IMR-90 (cell line): ENCODE results near the gene PIK3CB. TPM values are rescaled to one million over a fixed set of nuclear protein-coding genes. Genes with fewer than 3 reads are reported as not detected.

Source experiments
- ATAC-seq: fragments of 200-7000 bp; cut with Tn5 transposase; 2 replicates; pipeline ENCODE4 v1.9.1; 2020; ENCODE audit warnings: low read depth, mild to moderate bottlenecking, moderate library complexity
- BruUV-seq: library from RNA; stranded (reverse); fragments of 400-500 nt; replicated peaks from 2 replicates; lab custom pipeline; 2021; lab: Mats Ljungman, UMichigan
- CTCF ChIA-PET: fragments of 300-600 bp; formaldehyde crosslinking; extraction: SDS; loops from one replicate; lab custom pipeline; 2021; ENCODE audit warnings: antibody characterized with exemption; lab: Yijun Ruan, JAX
- POLR2A ChIA-PET: fragments of 300-600 bp; sonication (Branson Sonifier 250); formaldehyde crosslinking; loops from one replicate; lab custom pipeline; 2022; ENCODE audit warnings: antibody characterized with exemption; ENCODE audit not compliant: unreplicated experiment; lab: Charles Lee
- DNase-seq: peaks from one replicate; pipeline ENCODE4 v3.0.0; 2013
- H2AFZ ChIP-seq: replicated peaks from 2 replicates; pipeline ENCODE3; 2013; ENCODE audit warnings: low read length, mild to moderate bottlenecking; ENCODE audit not compliant: poor library complexity
- H2AK5ac ChIP-seq: 2 replicates; pipeline ENCODE4 v1.6.1; 2013; ENCODE audit warnings: low read depth, low read length, inconsistent platforms
- H2AK9ac ChIP-seq: replicated peaks from 2 replicates; pipeline ENCODE3; 2013; ENCODE audit warnings: mild to moderate bottlenecking, low read depth, low read length, moderate library complexity; ENCODE audit not compliant: poor library complexity
- H2BK120ac ChIP-seq: 2 replicates; pipeline ENCODE4 v1.6.1; 2013; ENCODE audit warnings: low read depth, low read length, inconsistent platforms
- H2BK15ac ChIP-seq: 3 replicates; pipeline ENCODE4 v1.6.1; 2013; ENCODE audit warnings: low read depth, low read length, inconsistent platforms
- H2BK20ac ChIP-seq: 2 replicates; pipeline ENCODE4 v1.6.1; 2013; ENCODE audit warnings: low read depth, mild to moderate bottlenecking, inconsistent platforms, low read length, moderate library complexity
- H2BK5ac ChIP-seq: 2 replicates; pipeline ENCODE4 v1.6.1; 2013; ENCODE audit warnings: mild to moderate bottlenecking, low read depth, low read length, inconsistent platforms; ENCODE audit not compliant: poor library complexity, severe bottlenecking
- H3K14ac ChIP-seq: replicated peaks from 2 replicates; pipeline ENCODE4 v1.6.1; 2013; ENCODE audit warnings: low read depth, low read length, inconsistent platforms
- H3K18ac ChIP-seq: 2 replicates; pipeline ENCODE4 v1.6.1; 2013; ENCODE audit warnings: low read depth, low read length, control low read depth
- H3K23ac ChIP-seq: 2 replicates; pipeline ENCODE4 v1.6.1; 2013; ENCODE audit warnings: low read depth, low read length, inconsistent platforms
- H3K27ac ChIP-seq: 2 replicates; pipeline ENCODE4 v1.5.1; 2013; ENCODE audit warnings: mild to moderate bottlenecking, control low read depth, low read length; ENCODE audit not compliant: insufficient read depth
- H3K27me3 ChIP-seq: 2 replicates; pipeline ENCODE4 v1.6.1; 2013; ENCODE audit warnings: low read length; ENCODE audit not compliant: control insufficient read depth, insufficient read depth
- H3K36me3 ChIP-seq: 2 replicates; pipeline ENCODE4 v1.6.1; 2013; ENCODE audit warnings: low read length, mixed read lengths; ENCODE audit not compliant: control insufficient read depth, insufficient read depth
- H3K4ac ChIP-seq: 2 replicates; pipeline ENCODE4 v1.6.1; 2013; ENCODE audit warnings: low read depth, low read length, inconsistent platforms
- H3K4me1 ChIP-seq: 2 replicates; pipeline ENCODE4 v1.6.1; 2013; ENCODE audit warnings: low read length, mixed read lengths; ENCODE audit not compliant: control insufficient read depth, insufficient read depth
- H3K4me2 ChIP-seq: 2 replicates; pipeline ENCODE4 v1.6.1; 2013; ENCODE audit warnings: low read depth, mild to moderate bottlenecking, control low read depth, low read length, moderate library complexity
- H3K4me3 ChIP-seq: 2 replicates; pipeline ENCODE4 v1.5.1; 2013; ENCODE audit warnings: low read depth, mild to moderate bottlenecking, control low read depth, low read length, moderate library complexity; ENCODE audit not compliant: insufficient read depth
- H3K56ac ChIP-seq: 2 replicates; pipeline ENCODE4 v1.6.1; 2013; ENCODE audit warnings: low read length, inconsistent platforms; ENCODE audit not compliant: insufficient read depth; ENCODE audit errors: extremely low read depth
- H3K79me1 ChIP-seq, 2 experiments: 2 replicates each; pipeline ENCODE4 v1.6.1; 2013; ENCODE audit warnings: low read length in 2 of 2, inconsistent platforms in 1 of 2, low read depth in 1 of 2
- H3K9ac ChIP-seq: 2 replicates; pipeline ENCODE4 v1.6.1; 2013; ENCODE audit warnings: low read depth, low read length, control low read depth
- H3K9me1 ChIP-seq: 2 replicates; pipeline ENCODE4 v1.6.1; 2013; ENCODE audit warnings: low read length, inconsistent platforms; ENCODE audit not compliant: insufficient read depth
- H3K9me3 ChIP-seq: 2 replicates; pipeline ENCODE4 v1.6.1; 2013; ENCODE audit warnings: low read length; ENCODE audit not compliant: control insufficient read depth, insufficient read depth
- H4K20me1 ChIP-seq: 2 replicates; pipeline ENCODE4 v1.6.1; 2013; ENCODE audit warnings: low read length, inconsistent platforms; ENCODE audit not compliant: insufficient read depth
- H4K5ac ChIP-seq: 2 replicates; pipeline ENCODE4 v1.6.1; 2013; ENCODE audit warnings: mild to moderate bottlenecking, low read depth, low read length, control low read depth
- H4K8ac ChIP-seq, 2 experiments: 2 replicates each; pipeline ENCODE4 v1.6.1; 2013; ENCODE audit warnings: low read depth in 2 of 2, low read length in 2 of 2, control low read depth in 1 of 2, inconsistent platforms in 1 of 2
- H4K91ac ChIP-seq: 2 replicates; pipeline ENCODE4 v1.6.1; 2013; ENCODE audit warnings: low read depth, low read length, inconsistent platforms; ENCODE audit not compliant: insufficient read depth
- BHLHE40 ChIP-seq: fragments of 150-350 bp; IDR thresholded peaks from 2 replicates; pipeline ENCODE4 v1.6.1; 2016; ENCODE audit warnings: mild to moderate bottlenecking, low read depth, low read length
- CEBPB ChIP-seq: IDR thresholded peaks from 2 replicates; pipeline ENCODE4 v1.6.1; 2012; ENCODE audit warnings: low read depth, low read length, improper control_type of control experiment
- CHD1 ChIP-seq: IDR thresholded peaks from 2 replicates; pipeline ENCODE4 v1.6.1; 2012; ENCODE audit warnings: low read depth, low read length, improper control_type of control experiment
- FOS ChIP-seq: fragments of 150-350 bp; IDR thresholded peaks from 2 replicates; pipeline ENCODE4 v1.6.1; 2016; ENCODE audit warnings: low read depth, low read length
- MAFK ChIP-seq: IDR thresholded peaks from 2 replicates; pipeline ENCODE4 v1.6.1; 2012; ENCODE audit warnings: low read depth, low read length, improper control_type of control experiment
- MAZ ChIP-seq: IDR thresholded peaks from 2 replicates; pipeline ENCODE4 v1.6.1; 2012; ENCODE audit warnings: low read depth, mild to moderate bottlenecking, low read length, improper control_type of control experiment, moderate library complexity, borderline replicate concordance
- MXI1 ChIP-seq: IDR thresholded peaks from 2 replicates; pipeline ENCODE4 v1.6.1; 2012; ENCODE audit warnings: low read depth, mild to moderate bottlenecking, low read length, moderate library complexity, borderline replicate concordance
- NFE2L2 ChIP-seq: fragments of 150-350 bp; IDR thresholded peaks from 2 replicates; pipeline ENCODE4 v1.6.1; 2016; ENCODE audit warnings: low read depth, mild to moderate bottlenecking, low read length
- POLR2A ChIP-seq: IDR thresholded peaks from 2 replicates; pipeline ENCODE4 v1.6.1; 2012; ENCODE audit warnings: mild to moderate bottlenecking, low read depth, low read length
- RAD21 ChIP-seq: IDR thresholded peaks from 2 replicates; pipeline ENCODE4 v1.6.1; 2012; ENCODE audit warnings: low read length, improper control_type of control experiment
- RCOR1 ChIP-seq: IDR thresholded peaks from 2 replicates; pipeline ENCODE4 v1.6.1; 2012; ENCODE audit warnings: mild to moderate bottlenecking, low read length, improper control_type of control experiment; ENCODE audit not compliant: insufficient replicate concordance
- RFX5 ChIP-seq: IDR thresholded peaks from 2 replicates; pipeline ENCODE4 v1.8.0; 2012; ENCODE audit warnings: low read depth, mild to moderate bottlenecking, low read length, moderate library complexity
- SMC3 ChIP-seq: fragments of 150-350 bp; IDR thresholded peaks from 2 replicates; pipeline ENCODE4 v1.6.1; 2016; ENCODE audit warnings: low read depth, mild to moderate bottlenecking, antibody characterized with exemption, low read length, moderate library complexity
- WGBS, 2 experiments: methylation state at CpG; one replicate each; pipeline versions ENCODE4 v1.1.5 to v1.1.7; 2013; ENCODE audit warnings: missing lambda C conversion rate in 2 of 2; ENCODE audit not compliant: insufficient read length in 1 of 2; ENCODE audit errors: extremely low coverage in 2 of 2; 5-methylcytosine and 5-hydroxymethylcytosine counted together
- dilution Hi-C: fragments of 300-500 bp; cut with HindIII; formaldehyde crosslinking; loops from one replicate; pipeline ENCODE4 v1.14.3; 2018; ENCODE audit warnings: low sequenced_read_pairs; ENCODE audit not compliant: unreplicated experiment
- in situ Hi-C: fragments of 300-500 bp; cut with MboI; formaldehyde crosslinking; loops from 3 replicates; pipeline ENCODE4 v1.14.3; 2019; ENCODE audit warnings: low sequenced_read_pairs, inconsistent platforms, mixed read lengths
- intact Hi-C: fragments of 100-400 bp; cut with micrococcal nuclease; formaldehyde crosslinking; loops from 2 replicates; pipeline ENCODE4 v1.10.0; 2022
- polyA plus RNA-seq, 3 experiments: library from polyadenylated mRNA; depleted of rRNA; stranded (reverse); fragments of >200 nt; gene quantifications; 2 replicates each; pipeline ENCODE4 v1.2.3, GENCODE V29; 2012; ENCODE audit warnings: low replicate concordance in 1 of 3
- total RNA-seq: library from RNA; depleted of rRNA; stranded (reverse); fragments of >200 nt; gene quantifications from 2 replicates; pipeline ENCODE4 v1.2.3, GENCODE V29; 2012
- TF ChIP-seq, protein P1 (sequence below): conservative IDR thresholded peaks from 2 replicates; pipeline ENCODE4 v1.5.1; 2012; ENCODE audit warnings: mild to moderate bottlenecking, low read depth, low read length, improper control_type of control experiment
- TF ChIP-seq, protein P2 (sequence below): fragments of 150-350 bp; IDR thresholded peaks from 2 replicates; pipeline ENCODE4 v1.6.1; 2017; ENCODE audit warnings: mild to moderate bottlenecking, antibody characterized with exemption, low read length, low read depth
- TF ChIP-seq, protein P3 (sequence below): fragments of 150-350 bp; IDR thresholded peaks from 2 replicates; pipeline ENCODE4 v1.6.1; 2016; ENCODE audit warnings: low read depth, mild to moderate bottlenecking, low read length, moderate library complexity, borderline replicate concordance

The PIK3CB gene
- total and polyA plus RNA-seq, 2 of the 4 experiments (the other 2 are of a cell fraction), result 6.3 to 6.8 TPM

DNA sequence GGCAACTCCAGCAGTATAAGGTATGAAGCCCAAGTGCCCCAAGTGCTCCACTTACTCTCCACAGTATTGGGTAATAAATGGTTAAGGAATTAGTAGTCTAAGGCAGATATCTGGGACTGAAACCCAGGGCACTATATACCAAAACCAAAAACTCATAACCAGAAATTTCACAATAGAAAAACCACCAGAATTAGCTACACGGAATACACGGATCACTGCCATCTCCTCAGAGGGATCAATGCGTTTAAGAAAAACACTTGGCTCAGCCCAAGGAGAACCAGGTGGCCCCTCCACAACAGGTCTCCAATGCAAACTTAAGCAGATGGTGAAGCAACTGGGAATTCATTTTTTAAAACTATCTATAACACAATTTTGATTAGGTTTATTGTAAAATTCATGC lies 142.6 kb downstream of the PIK3CB start:
- no peak overlapping the region for H3K9ac ChIP-seq
- no peaks in the 10 kb centered on the region for H3K9me1 ChIP-seq
- H2BK15ac ChIP-seq, result no peak overlapping the region
- BruUV-seq, result no TSS peak
- no peak overlapping the region for H3K18ac ChIP-seq
- H3K4ac ChIP-seq, result no peak overlapping the region
- ChIA-PET CTCF (no interaction called here), POLR2A (no interaction called here)
- in situ Hi-C loops, result loop anchor here (25.0 kb wide), 1 partner anchor 645 kb away; the partner anchor contains the start of gene MRPS22
- H2BK20ac ChIP-seq, result no peak overlapping the region
- dilution Hi-C loops, result no loop called here
- H3K56ac ChIP-seq, result no peak overlapping the region
- TF ChIP-seq CEBPB, result no peak
- TF ChIP-seq MAFK, result no peak
- TF ChIP-seq RCOR1, result no peak
- TF ChIP-seq RFX5, result no peak
- TF ChIP-seq RAD21, result no peak
- TF ChIP-seq MXI1, result no peak
- TF ChIP-seq FOS, result no peak
- TF ChIP-seq SMC3, result no peak
- TF ChIP-seq, protein P1, sequence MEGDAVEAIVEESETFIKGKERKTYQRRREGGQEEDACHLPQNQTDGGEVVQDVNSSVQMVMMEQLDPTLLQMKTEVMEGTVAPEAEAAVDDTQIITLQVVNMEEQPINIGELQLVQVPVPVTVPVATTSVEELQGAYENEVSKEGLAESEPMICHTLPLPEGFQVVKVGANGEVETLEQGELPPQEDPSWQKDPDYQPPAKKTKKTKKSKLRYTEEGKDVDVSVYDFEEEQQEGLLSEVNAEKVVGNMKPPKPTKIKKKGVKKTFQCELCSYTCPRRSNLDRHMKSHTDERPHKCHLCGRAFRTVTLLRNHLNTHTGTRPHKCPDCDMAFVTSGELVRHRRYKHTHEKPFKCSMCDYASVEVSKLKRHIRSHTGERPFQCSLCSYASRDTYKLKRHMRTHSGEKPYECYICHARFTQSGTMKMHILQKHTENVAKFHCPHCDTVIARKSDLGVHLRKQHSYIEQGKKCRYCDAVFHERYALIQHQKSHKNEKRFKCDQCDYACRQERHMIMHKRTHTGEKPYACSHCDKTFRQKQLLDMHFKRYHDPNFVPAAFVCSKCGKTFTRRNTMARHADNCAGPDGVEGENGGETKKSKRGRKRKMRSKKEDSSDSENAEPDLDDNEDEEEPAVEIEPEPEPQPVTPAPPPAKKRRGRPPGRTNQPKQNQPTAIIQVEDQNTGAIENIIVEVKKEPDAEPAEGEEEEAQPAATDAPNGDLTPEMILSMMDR, result no peak
- no peak for TF ChIP-seq CHD1
- no peak for TF ChIP-seq POLR2A
- no peak for TF ChIP-seq NFE2L2
- no peak for TF ChIP-seq BHLHE40
- TF ChIP-seq, protein P2, sequence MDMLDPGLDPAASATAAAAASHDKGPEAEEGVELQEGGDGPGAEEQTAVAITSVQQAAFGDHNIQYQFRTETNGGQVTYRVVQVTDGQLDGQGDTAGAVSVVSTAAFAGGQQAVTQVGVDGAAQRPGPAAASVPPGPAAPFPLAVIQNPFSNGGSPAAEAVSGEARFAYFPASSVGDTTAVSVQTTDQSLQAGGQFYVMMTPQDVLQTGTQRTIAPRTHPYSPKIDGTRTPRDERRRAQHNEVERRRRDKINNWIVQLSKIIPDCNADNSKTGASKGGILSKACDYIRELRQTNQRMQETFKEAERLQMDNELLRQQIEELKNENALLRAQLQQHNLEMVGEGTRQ, result no peak
- TF ChIP-seq MAZ, result no peak
- TF ChIP-seq, protein P3, sequence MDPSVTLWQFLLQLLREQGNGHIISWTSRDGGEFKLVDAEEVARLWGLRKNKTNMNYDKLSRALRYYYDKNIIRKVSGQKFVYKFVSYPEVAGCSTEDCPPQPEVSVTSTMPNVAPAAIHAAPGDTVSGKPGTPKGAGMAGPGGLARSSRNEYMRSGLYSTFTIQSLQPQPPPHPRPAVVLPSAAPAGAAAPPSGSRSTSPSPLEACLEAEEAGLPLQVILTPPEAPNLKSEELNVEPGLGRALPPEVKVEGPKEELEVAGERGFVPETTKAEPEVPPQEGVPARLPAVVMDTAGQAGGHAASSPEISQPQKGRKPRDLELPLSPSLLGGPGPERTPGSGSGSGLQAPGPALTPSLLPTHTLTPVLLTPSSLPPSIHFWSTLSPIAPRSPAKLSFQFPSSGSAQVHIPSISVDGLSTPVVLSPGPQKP, result no peak
- H3K27ac ChIP-seq, result no peak overlapping the region
- WGBS, 2 experiments, result no CpG with 5 or more reads among the region's 3 CpGs
- H3K14ac ChIP-seq, result no peak overlapping the region
- intact Hi-C loops, result loop anchor here (5.0 to 10.0 kb wide), 3 partner anchors 85 to 633 kb away; partner anchors contain the start of genes FAIM and PIK3CB
- H3K36me3 ChIP-seq, result no peaks in the 10 kb centered on the region
- no peak overlapping the region; the same call in 1 of the 2 replicates for H4K91ac ChIP-seq
- no peak for ATAC-seq
- H2AK9ac ChIP-seq, result no peak overlapping the region
- H3K9me3 ChIP-seq, result no peaks in the 10 kb centered on the region
- H3K23ac ChIP-seq, result no peak overlapping the region
- H4K8ac ChIP-seq, result no peak overlapping the region
- H2AK5ac ChIP-seq, result no peak overlapping the region
- H2BK5ac ChIP-seq, result no peak overlapping the region
- no peak overlapping the region for H2BK120ac ChIP-seq
- no peak overlapping the region for H3K4me2 ChIP-seq
- peaks cover 6% of the 10 kb centered on the region for H3K4me1 ChIP-seq
- H3K4me3 ChIP-seq, result no peak overlapping the region
- no peak for DNase-seq
- H3K79me1 ChIP-seq, result no peaks in the 10 kb centered on the region; a peak in 1 of 4 replicates
- H3K27me3 ChIP-seq, result no peaks in the 10 kb centered on the region
- H4K20me1 ChIP-seq, result peaks cover 3% of the 10 kb centered on the region; the same call in 1 of the 2 replicates
- no peak overlapping the region for H4K5ac ChIP-seq
- no peak overlapping the region for H2AFZ ChIP-seq
